GM21717 (cell line): ENCODE results near the gene CLSTN3.
A peak's percentile ranks its signal among the peaks of the same experiment; 100 is the strongest.

ENCODE experiments used
- ATAC-seq: cut with Tn5 transposase; IDR thresholded peaks from one replicate; pipeline ENCODE4 v1.9.1; 2021; ENCODE audit warnings: mild to moderate bottlenecking, moderate library complexity; ENCODE audit not compliant: unreplicated experiment

Gene CLSTN3

GRCh38 chr12:7125632-7126227, 4.4 kb upstream of the CLSTN3 start:
- ATAC-seq: no peak

- ATAC-seq: no peak
These were observed 2.1 kb upstream of the CLSTN3 start for GRCh38 chr12:7127916-7128626.

GRCh38 chr12:7128681-7129286, 1.4 kb upstream of the CLSTN3 start, which contains the start of gene RBP5:
RBP5 (minus strand) TSS chr12:7128889; CDS start chr12:7128775, 114 bp downstream.
- no peak for ATAC-seq

- ATAC-seq: no peak
These were observed 792 bp upstream of the CLSTN3 start for GRCh38 chr12:7129287-7129871.

- ATAC-seq: peak; percentile 33
These were observed 730 bp downstream of the CLSTN3 start for GRCh38 chr12:7130701-7131501.

GRCh38 chr12:7131502-7131866, 1.3 kb downstream of the CLSTN3 start:
- no peak for ATAC-seq

- no peak for ATAC-seq
These were observed 4.4 kb downstream of the CLSTN3 start for GRCh38 chr12:7134396-7135166.

- ATAC-seq: no peak
These were observed 5.9 kb downstream of the CLSTN3 start for GRCh38 chr12:7136071-7136470.

- no peak for ATAC-seq
These were observed 6.5 kb downstream of the CLSTN3 start for GRCh38 chr12:7136676-7137075.

GRCh38 chr12:7137908-7138307, 7.7 kb downstream of the CLSTN3 start:
- no peak for ATAC-seq

GRCh38 chr12:7139200-7139599, 9.0 kb downstream of the CLSTN3 start:
- no peak for ATAC-seq

- no peak for ATAC-seq
These were observed 11.3 kb downstream of the CLSTN3 start for GRCh38 chr12:7141351-7142005.

- no peak for ATAC-seq
These were observed 12.0 kb downstream of the CLSTN3 start for GRCh38 chr12:7142056-7142644.

GRCh38 chr12:7142809-7143465, 12.8 kb downstream of the CLSTN3 start:
- no peak for ATAC-seq

GRCh38 chr12:7143564-7143963, 13.4 kb downstream of the CLSTN3 start:
- ATAC-seq: no peak

GRCh38 chr12:7144414-7145120, 14.4 kb downstream of the CLSTN3 start:
- no peak for ATAC-seq

GRCh38 chr12:7145671-7146070, 15.5 kb downstream of the CLSTN3 start:
- no peak for ATAC-seq

GRCh38 chr12:7146228-7146627, 16.1 kb downstream of the CLSTN3 start:
- no peak for ATAC-seq
